Fibroblast of skin of left biceps (primary cell): ENCODE data around the gene TMCO2.
A peak's percentile ranks its signal among the peaks of the same experiment; 100 is the strongest.
"Not testable (repeated sequence)": the region's sequence is repeated elsewhere in the genome, so short reads cannot be mapped to it uniquely, and the experiment has no call there.

Source experiments
- DNase-seq, 2 experiments: peaks; one replicate each; pipeline ENCODE4 v3.0.0-alpha.2; 2013; ENCODE audit warnings: low read depth in 2 of 2

Gene TMCO2

DNA sequence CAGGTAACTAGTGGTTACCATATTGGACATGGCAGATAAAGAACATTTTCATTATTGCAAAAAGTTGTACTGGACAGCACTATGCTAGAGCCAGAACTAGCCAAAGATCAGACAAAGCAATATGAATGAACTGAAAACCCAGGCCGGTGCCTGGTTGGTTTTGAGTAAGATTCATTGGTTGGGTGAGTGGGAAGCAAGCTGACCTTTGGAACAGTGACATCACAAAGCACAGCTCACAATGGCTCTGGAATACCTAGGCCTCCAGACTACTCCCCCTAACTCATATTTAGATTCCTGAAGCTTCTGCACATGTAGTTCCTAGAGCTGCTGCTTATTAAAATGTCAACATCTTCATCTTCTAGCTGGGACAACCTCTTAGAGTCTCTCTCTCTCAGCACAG, at the start of gene TMCO2:
Gene TMCO2 (plus strand): TSS at position 283 of the 400 bp plus-strand sequence. CDS start 57 bp downstream, at position 340.
- DNase-seq: no peak

DNA sequence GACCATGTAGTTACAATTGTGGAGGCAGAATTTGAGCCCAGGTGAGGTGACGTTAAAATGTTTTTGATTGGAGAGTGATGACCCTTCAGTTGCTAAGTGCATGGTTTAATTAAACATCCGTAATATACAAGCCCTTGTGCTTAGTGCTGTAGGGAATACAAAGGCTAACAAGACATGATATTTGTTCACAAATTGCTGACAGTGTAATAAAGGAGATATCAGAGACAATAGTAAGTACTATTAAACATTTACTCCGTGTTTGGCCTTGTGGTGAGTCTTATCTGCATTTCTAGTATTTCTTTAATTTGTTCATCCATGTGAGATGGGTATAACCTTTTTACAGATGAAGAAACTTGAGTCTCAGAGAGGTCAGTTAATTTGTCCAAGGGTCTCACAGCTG, 48.6 kb upstream of the TMCO2 start:
- DNase-seq: no peak

DNA sequence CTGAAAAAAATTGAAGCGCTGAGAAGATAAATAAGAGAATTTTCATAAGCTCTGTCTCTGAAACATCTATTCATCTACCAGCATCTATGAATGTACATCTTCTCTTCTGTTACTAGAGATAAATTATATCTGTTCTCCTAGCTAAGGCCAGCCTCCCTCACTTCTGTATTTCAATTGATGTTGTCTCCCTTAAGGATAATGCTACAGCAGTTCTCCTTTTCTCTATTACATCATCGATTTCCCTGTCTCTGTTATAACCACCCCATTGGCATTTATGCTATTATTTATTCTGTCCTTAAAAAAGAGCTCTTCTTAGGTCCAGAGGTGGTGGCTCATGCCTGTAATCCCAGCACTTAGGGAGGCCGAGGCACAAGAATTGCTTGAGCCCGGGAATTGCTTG, 42.9 kb upstream of the TMCO2 start:
- no peak for DNase-seq

DNA sequence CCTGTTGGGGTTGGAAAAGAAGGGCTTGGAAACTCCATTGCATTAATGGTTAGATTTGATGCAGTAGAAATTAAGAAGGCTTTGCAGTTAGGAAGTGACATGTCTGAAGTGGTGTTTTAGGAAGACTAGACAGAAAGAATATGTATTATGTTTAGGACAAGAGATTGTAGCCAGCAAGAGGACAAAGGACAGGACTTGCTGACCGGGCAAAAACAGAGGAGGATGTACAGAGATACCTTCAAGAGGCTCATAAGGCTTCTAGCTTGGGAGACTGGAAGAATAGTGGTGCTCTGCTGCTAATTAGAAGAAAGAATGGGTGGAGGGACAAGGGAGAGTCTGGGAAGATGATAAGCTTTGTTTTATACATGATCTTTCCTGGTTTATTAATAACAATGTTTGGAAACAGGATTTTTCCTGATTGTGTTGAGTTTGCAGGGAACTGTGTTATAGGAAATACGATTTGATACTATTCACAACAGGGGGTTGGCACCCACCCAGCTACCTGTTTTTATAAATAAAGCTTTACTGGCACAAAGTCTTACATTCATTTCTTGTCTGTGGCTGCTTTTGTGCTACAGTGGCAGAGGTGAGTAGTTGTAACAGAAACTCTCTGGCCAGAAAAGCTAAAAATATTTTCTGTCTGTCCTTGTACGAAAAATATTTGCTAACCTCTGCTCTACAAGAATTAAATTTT, 37.1 kb upstream of the TMCO2 start:
- DNase-seq: no peak

DNA sequence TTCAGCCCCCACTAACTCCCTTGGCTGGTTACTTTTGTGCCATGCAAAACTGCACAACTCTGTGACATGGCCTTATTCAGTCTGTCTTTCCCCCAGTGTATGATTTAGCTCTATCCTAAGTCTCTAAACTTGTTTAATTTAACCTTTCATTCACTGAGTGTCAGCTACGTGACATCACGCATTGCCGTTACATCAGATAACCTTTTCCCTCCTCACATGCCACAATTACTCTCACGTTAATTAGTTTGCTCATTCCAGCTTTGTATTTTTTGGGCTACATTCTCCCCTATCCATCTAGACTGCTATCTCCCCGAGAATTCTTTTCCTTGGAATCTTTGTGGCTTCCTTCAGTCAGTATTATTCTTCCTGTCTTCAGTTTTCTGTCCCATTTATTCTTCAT, 29.4 kb upstream of the TMCO2 start:
- no peak for DNase-seq

DNA sequence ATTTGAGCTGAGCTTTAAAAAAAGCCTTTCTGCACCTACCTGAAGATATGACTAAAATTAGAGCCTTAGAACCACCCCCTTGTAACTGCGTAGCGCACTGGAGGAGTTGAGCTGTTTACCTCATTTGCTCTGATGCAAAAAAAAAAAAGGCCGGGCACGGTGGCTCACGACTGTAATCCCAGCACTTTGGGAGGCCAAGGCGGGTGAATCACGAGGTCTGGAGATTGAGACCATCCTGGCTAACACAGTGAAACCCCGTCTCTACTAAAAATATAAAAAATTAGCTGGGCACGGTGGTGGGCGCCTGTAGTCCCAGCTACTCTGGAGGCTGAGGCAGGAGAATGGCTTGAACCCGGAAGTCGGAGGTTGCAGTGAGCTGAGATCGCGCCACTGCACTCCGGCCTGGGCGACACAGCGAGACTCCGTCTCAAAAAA, 26.2 kb upstream of the TMCO2 start:
- not testable (repeated sequence) for DNase-seq

DNA sequence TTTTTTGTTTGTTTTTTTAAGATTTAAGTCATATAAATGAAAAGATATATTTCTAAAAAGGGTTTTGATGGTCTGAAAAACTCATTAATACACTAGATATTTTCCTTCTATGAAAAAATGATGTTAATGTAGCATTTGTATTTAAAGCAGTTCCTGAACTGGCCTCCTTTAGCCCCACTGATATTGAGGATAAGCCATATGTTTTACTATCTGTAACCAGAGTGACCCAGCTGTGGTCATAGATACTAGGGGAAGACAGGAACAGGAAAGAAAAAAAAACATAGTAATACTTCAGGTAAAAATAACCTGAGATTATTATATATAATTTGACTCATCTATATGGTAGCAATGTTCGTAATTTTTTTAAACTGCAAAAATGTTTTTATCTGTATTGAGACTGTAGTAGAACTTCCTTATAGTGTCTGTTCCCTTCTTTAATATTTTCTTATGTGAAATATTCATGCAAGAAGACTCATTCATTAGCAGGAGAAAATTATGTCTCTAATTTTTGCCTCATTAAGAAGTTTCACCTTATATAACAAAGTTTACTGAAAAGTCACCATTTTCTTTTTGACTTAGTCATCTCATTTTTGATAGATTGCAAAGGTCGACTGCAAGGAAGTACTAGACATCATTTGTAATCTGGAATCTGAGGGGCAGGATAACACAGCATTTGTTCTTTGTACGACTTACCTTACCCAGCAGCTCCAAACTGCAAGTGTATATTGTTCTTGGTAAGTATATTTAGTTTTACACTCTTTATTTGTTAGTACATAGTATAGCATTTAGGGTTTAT, 25.6 kb upstream of the TMCO2 start:
- DNase-seq: no peak

DNA sequence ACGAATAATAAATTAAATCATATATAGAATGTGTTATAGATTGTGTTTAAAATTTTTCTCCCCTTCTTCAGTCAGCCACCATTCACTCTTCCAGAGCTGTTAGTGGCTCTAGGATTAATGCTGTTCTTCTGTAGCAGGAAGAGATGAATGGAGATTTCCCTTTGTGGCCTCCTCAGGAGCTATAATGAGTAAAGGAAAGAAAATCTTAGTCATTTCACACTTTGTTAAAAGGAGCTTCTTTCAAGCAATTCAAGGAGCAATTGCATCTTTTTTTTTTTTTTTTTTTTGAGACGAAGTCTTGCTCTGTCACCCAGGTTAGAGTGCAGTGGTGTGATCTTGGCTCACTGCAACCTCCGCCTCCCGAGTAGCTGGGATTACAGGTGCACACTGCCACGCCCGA, 23.7 kb upstream of the TMCO2 start:
- DNase-seq: no peak

DNA sequence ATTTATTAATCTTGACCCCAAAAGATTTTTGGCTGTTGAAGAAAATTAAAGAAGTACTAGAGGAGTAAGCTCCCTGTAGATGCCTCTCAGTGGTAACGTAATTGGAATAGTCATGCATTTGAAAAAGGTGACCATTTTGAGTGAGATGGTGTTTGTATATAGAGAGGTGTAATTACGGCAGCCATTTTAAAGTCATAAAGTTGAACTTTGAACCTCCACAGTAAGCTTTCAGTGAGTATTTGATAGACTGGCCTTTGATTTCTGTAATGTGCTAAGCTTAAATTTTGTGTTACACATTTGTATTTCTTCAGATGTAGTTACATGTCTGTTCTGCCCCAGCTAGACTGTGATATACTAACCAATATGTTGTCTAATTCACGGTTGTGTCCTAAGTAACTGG, 21.5 kb upstream of the TMCO2 start:
- no peak for DNase-seq

DNA sequence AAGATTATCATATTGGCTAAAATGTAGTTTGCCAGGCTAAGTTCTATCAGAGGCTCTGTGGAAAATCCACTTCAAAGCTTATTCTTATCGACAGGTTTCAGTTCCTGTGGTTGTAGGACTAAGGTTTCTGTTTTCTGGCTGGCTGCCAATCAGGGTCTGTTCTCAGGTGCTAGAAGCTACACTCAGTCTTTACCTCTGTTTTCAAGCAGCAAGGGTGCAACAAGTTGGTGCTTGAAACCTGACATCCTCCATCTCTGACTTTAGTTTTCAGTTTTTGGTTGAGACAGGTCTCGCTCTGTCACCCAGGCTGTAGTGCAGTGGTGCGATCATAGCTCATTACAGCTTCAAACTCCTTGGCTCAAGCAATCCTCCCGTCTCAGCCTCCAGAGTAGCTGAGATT, 15.3 kb upstream of the TMCO2 start:
- DNase-seq: no peak

DNA sequence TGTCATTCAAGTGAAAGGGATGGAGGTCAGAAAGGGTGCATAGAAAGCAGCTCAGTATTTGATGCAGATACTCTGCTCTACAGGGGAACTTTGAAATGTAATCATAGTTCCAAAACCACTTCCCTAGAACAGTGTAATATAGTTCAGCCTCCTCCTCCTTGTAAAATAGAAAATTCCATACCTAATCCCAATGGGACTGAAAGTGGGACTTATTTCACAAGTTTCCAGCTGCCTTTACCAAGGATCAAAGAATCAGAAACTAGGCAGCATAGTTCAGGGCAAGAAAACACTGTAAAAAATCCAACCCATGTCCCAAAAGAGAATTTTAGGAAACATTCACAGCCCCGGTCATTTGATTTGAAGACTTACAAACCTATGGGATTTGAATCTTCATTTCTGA, 8.1 kb upstream of the TMCO2 start:
- DNase-seq: peak in 1 of 2 experiments; percentile 14

DNA sequence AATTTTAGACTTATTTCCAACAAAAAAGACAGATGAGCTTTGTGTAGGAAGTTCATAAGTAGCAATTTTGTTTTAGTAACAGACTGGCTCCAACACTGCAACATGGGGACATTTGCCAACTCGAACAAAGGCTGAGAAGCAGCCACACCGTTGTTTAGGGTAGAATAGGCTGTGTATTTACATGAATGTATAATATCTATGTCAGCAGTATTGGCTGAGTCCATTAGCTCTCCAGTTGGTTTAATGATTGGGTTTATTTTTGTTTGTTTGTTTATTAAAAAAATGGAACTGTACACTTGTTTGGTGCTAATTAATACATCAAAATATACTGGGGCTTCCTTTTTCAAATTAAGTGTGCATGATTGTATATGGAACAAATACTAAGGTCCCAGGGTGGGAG, 7.3 kb upstream of the TMCO2 start:
- no peak for DNase-seq

DNA sequence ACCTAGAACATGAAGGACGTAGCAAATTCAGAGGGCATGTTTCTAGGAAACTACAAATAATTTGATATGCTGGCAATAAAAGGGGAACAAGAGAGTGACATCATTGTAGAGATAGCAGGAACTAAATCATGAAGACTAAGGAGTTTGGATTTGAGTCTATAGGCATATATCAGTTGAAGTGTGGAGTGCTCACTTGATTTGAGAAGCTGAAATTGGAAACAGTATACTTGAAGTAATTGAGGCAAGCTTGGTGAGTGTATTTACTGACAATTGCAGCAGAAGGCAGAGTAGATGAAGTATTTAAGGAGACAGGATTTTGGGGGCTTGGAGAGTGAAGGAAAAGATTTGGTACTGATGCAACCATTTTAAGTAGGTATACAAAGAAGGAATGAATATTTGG, 6.4 kb upstream of the TMCO2 start:
- no peak for DNase-seq

DNA sequence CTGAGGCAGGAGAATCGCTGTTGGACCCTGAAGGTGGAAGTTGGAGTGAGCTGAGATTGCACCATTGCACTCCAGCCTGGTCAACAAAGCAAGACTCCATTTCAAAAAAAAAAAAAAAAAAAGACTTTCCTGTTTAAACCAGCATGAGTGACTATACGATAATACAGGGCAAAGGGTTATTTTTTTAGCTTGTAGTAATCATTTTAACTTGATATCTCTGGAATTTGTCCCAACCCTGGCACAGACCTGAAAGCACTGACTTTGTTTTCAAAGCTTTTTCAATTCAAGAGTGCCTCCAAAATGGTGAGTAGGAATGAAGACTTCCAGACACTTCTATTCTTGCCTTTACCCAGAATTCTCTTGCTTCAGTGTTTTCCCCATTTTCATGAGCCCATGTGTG, 4.4 kb upstream of the TMCO2 start:
- DNase-seq: no peak

DNA sequence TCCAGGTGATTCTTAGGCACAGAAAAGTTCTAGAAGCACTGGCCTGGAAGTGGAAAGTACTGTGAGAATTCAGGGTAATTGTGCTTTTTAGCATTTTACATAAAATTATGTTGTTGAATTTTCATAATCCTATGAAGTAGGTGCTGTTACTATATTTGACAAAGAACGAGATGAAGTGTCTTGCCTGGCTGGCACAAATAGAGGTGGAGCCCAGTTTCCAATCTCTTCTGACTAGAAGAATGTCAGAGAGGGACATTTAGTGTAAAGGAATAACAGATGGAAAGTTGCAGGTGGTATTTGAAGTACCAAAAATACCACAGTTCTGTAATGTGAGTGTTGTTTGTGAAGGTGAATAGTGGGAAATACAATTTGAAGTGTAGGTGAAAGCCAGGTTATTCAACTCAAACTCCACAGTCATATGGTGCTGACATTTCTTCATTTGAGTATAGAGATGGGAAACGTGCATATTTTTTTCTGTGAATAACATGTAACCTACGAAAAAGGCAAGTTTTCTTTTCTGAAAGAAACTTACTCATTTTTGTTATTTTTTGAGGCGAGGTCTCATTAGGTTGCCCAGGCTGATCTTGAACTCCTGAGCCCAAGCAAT, 3.5 kb upstream of the TMCO2 start:
- no peak for DNase-seq

DNA sequence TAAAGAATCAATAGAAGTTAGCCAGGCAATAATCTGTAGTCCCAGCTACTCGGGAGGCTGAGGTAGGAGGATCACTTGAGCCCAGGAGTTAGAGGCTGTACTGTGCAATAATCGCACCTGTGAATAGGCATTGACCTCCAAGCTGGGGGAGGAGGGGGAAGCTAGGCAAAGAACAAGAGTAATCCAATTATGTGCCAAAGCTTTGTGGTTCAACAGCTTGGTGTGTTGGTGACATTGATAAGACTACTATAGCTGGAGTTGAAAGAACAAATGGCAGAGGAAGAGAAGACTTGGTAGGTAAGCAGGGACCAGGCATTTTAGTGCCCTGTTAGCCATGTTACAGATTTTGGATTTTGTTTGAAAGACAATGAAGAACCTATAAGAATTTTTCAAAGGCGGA, 2.1 kb upstream of the TMCO2 start:
- no peak for DNase-seq

DNA sequence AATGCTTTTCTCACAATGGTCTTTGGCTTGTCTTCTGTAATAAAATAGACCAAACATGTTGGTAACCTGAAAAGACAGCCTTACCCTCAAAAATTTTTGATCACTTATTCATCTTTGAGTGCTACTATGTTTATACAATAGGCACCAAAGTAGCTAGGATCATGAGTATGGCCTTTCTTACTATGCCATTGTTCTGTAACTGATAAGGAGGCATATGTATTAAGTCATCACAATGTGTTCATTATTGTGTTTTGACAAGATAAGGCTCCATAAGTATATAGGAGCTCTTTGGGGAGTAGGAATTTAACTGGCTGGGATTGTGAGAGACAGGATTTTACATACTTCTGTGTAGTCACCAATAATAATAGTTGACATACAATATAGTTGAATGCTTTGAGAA, 675 bp downstream of the TMCO2 start:
- no peak for DNase-seq

DNA sequence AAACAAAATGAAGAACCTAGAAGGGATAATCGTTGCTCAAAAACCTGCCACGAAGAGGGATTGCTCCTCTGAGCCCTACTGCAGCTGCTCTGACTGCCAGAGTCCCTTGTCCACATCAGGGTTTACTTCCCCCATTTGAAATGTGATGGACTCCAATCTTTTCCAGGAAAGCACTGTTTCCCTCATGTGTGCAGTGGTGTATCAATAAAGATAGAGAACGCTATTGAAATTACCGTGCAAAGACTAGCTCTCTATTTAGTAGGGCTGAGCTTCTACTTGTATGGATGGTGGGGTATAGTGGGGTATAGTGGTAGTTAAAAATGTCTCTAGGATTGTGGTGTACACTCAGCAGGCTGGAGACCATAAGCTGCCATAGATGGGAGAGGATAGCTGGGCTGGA, 3.7 kb downstream of the TMCO2 start:
- DNase-seq: no peak

DNA sequence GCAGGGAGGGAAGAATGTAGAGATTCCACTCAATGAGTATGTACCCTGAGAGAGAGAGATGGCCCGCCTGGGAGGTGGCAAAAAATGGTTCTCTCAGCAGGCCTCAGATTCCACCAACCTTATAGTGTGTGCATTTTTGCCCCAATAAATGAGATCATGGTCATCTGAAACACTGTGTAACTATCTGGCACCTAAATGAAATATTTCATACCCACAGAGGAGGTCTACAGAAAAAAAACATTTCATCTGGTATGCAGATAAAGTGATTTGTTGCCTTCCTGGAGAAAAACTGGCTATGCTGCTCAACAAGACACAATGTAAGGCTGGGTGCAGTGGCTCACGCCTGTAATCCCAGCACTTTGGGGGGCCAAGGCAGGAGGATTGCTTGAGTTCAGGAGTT, 4.9 kb downstream of the TMCO2 start:
- no peak for DNase-seq

DNA sequence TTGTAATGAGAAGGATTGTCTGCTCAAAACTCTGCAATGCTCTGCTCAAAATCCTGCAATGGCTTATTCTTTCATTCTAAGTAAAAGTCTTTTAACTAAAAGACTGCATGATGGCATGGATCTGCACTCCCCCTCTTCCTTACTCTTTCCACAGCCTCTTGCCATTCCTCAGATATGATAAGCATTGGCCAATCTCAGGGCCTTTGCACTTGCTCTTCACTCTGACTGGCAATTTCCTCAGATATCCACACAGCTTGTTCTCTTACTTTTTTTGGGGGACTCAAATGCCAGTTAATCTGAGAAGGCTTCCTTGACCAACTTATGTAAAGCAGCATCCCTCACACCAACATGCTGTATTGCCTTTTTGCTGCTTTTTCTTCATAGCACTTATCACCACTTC, 7.5 kb downstream of the TMCO2 start:
- no peak for DNase-seq

DNA sequence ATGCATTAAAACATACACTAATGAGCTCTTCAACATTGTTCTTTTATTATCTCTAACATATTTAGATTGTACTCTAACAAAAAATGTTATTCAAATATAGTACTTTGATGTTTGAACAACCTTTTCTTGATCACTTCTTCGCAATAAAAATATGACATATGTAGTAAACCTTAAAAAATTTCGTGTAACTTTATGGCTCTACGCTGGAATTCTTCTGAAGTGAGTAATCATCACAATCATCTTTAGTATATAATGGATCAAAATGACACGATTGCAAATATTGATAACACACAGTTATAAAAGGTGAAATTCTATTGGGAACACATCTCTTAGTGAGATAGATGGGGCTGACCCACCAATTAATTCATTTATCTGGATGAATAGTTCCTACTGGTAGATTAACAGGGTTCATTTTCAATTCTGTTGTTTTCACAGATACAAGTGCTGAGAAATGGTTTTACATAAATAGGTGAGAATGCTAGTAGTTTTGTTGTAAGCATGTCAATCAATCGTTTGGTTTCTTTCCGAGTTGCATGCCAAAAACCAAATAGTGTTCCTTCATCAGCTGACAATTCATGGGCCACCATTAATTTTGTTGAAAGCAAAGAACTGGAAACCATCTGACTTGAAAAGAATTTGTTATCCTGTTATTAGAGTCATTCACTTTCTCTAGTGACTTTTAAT, 8.8 kb downstream of the TMCO2 start:
- DNase-seq: no peak

DNA sequence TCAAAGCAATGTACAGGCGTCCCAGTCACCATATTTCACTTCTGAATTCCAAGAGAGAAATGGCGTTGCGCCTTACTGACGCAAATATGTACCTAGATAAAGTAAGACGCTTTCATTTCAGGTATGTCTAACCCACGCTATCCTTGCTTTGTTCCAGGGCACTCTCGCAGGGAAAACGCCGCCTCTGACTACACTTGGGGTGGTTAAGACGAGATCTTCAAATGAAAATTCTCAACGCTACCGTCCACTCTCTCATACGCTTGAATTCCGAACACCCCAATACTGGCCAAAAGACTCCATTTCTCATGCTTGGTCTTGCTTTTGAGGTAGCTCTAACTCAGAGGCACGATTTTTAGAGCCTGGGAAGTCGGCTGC, 9.6 kb downstream of the TMCO2 start:
- DNase-seq: no peak
